ENCODE results near the gene STX5. TPM values are rescaled to one million over a fixed set of nuclear protein-coding genes. Genes with fewer than 3 reads are reported as not detected.
"Not testable (repeated sequence)": the region's sequence is repeated elsewhere in the genome, so short reads cannot be mapped to it uniquely, and the experiment has no call there.

The STX5 gene
- total RNA-seq, 2 experiments from 2014 or later = 34.1 to 41.0 TPM

- peak overlapping the region; percentile 95 for H3K4me3 Mint-ChIP-seq
- DNase-seq = no peak
- peak overlapping the region; percentile 97 for H3K27ac Mint-ChIP-seq
- CTCF ChIA-PET = interaction anchor here (0.5 to 9.0 kb wide), 6 partner anchors 9 to 448 kb away, joined by 3 to 170 read pairs (median 4); partner anchors contain the start of genes BSCL2, GNG3, POLR2G and TAF6L
- no peaks in the 10 kb centered on the region for H3K9me3 Mint-ChIP-seq
- H3K27me3 Mint-ChIP-seq = no peaks in the 10 kb centered on the region
- peaks cover 50% of the 10 kb centered on the region for H3K36me3 Mint-ChIP-seq (ENCODE audit: low read depth)
- POLR2A ChIA-PET = interaction anchor here (0.7 to 1.4 kb wide), 2 partner anchors 30 to 52 kb away, joined by 3 to 5 read pairs; no protein-coding TSS in a partner anchor
- peaks cover 52% of the 10 kb centered on the region for H3K4me1 Mint-ChIP-seq
Measured at GRCh38 chr11:62788991-62789390, 42.9 kb downstream of the STX5 start.

DNA sequence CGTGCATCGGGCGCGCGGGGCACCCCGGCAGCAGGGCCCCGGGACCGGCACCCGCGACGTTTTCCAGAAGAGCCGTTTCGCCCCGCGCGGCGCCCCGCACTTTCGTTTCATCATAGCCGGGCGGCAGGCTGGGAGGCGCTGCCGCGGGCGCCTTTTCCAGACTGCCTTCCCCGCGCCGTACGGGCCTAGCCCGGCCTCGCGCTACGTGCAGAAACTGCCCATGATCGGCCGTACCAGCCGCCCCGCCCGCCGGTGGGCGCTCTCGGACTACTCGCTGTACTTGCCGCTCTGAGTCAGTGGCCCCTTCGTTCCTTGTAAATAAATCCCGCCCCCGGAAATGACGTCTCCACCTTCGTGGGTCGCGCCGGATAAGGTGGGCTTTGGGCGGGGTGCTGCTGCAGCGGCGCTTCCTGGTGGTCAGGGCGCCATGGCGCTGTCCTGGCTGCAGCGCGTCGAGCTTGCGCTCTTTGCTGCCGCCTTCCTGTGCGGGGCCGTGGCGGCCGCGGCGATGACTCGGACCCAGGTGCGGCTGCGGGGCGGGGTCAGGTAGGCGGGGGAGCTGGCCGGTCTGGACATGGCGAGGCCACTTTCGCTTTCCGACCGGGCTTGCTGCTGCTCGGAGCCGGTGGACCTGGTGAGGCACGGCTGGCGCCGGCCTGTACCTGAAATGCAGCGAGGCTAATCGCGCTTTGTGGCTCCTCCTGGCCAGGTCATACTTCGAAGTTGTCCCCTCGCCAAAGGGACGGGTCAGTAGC is 44.7 kb downstream of the STX5 start, which contains the start of gene TMEM179B:
Gene TMEM179B (plus strand): TSS at position 398 of the 755 bp plus-strand sequence. CDS start 30 bp downstream, at position 428.
- POLR2A ChIA-PET = interaction anchor here (1.6 to 2.5 kb wide), 2 partner anchors 33 to 54 kb away, joined by 6 to 24 read pairs; partner anchors contain the start of gene ZBTB3
- H3K9me3 Mint-ChIP-seq = no peaks in the 10 kb centered on the region
- H3K27me3 Mint-ChIP-seq = no peaks in the 10 kb centered on the region
- peaks cover 46% of the 10 kb centered on the region for H3K36me3 Mint-ChIP-seq (ENCODE audit: low read depth)
- peak within 1 kb of the TSS; percentile 97 for H3K27ac Mint-ChIP-seq
- peak; percentile 99 for DNase-seq
- H3K4me3 Mint-ChIP-seq = peak within 1 kb of the TSS; percentile 95
- peaks cover 46% of the 10 kb centered on the region for H3K4me1 Mint-ChIP-seq
- CTCF ChIA-PET = interaction anchor here (0.6 to 9.0 kb wide), 62 partner anchors 9 to 952 kb away, joined by 3 to 170 read pairs (median 5); partner anchors contain the start of genes BSCL2, EEF1G, GANAB and GNG3

DNA sequence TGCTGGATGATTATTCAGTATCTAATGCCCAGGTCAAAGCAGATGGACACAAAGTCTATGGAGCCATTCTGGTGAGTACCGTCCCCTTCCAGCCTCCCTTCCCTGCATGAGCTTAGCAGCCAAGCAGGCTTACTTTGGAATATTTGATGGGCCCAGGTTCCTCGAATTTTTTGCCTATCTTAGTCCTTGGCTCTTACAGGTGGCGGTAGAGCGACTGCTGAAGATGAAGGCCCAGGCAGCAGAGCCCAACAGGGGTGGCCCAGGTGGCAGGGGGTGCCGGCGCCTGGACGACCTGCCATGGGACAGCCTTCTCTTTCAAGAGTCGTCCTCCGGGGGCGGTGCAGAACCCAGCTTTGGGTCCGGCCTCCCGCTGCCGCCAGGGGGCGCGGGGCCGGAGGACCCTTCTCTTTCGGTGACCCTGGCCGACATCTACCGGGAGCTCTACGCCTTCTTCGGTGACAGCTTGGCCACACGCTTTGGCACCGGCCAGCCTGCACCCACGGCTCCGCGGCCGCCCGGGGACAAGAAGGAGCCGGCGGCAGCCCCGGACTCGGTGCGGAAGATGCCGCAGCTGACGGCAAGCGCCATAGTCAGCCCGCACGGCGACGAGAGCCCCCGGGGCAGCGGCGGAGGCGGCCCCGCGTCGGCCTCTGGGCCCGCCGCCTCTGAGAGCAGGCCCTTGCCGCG is 45.4 kb downstream of the STX5 start:
- peaks cover 42% of the 10 kb centered on the region for H3K4me1 Mint-ChIP-seq
- H3K9me3 Mint-ChIP-seq = no peaks in the 10 kb centered on the region
- ChIA-PET POLR2A (interaction anchor here (0.6 to 2.5 kb wide), 4 partner anchors 33 to 195 kb away, joined by 3 to 24 read pairs (median 6); partner anchors contain the start of genes STX5, TUT1 and ZBTB3), CTCF (interaction anchor here (0.6 to 9.0 kb wide), 52 partner anchors 9 to 951 kb away, joined by 3 to 170 read pairs (median 6); partner anchors contain the start of genes BSCL2, GANAB, GNG3 and HNRNPUL2)
- H3K27me3 Mint-ChIP-seq = no peaks in the 10 kb centered on the region
- peak; percentile 87 for DNase-seq
- peak overlapping the region; percentile 78 for H3K4me3 Mint-ChIP-seq
- H3K36me3 Mint-ChIP-seq (ENCODE audit: low read depth) = peaks cover 43% of the 10 kb centered on the region
- H3K27ac Mint-ChIP-seq = peak overlapping the region; percentile 93

DNA sequence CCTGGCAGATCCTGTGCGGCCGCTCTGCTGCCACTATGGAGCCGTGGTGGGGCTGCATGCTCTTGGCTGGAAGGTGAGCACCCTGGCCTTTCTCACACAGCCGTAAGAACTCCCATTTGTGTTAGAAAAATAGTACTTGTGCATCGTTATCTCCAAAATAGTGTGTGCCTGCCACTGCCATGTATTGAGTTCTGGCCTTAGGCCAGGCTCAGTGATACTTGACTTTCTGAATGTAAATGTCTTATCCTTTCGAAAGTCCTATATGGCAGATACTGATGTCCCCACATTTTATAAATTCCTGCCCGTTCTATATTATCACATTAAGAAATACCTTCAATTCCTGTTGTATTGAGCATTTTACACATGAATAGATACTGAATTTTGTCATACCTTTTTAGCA is 49.1 kb downstream of the STX5 start:
- Mint-ChIP-seq H3K4me1 (peaks cover 11% of the 10 kb centered on the region), H3K27ac (no peak overlapping the region), H3K9me3 (no peaks in the 10 kb centered on the region), H3K36me3 (ENCODE audit: low read depth) (peaks cover 23% of the 10 kb centered on the region), H3K4me3 (no peak overlapping the region), H3K27me3 (no peaks in the 10 kb centered on the region)
- CTCF ChIA-PET = no interaction called here
- POLR2A ChIA-PET = no interaction called here
- DNase-seq = no peak

DNA sequence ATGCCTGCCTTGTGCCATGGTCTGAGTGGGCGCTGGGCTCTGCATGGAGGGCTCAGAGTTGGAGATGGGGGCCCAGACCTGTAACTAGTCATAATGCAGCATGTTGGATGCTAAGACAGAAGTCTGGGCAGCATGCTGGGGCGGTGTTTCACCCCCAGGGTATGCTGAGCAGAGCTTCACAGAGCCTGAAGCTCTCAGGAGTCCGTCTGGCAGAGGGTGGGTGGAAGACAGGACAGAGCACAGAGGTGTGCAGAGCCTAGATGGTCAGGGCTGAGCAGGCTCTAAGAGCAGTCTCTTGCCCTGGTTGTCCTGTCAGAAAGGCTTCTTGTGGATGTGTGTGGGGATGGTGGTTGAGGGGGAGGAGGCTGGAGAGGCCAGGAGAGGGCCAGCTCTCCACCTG is 53.4 kb downstream of the STX5 start:
- CTCF ChIA-PET = interaction anchor here (1.2 to 13.5 kb wide), 2 partner anchors 10 to 63 kb away, joined by 3 to 170 read pairs; partner anchors contain the start of genes TMEM179B and TMEM223
- no peaks in the 10 kb centered on the region for H3K9me3 Mint-ChIP-seq
- no peak overlapping the region for H3K27ac Mint-ChIP-seq
- H3K4me1 Mint-ChIP-seq = peaks cover 8% of the 10 kb centered on the region
- DNase-seq = no peak
- POLR2A ChIA-PET = interaction anchor here (0.6 kb wide), 1 partner anchor 41 kb away, joined by 3 read pairs; no protein-coding TSS in a partner anchor
- no peak overlapping the region for H3K4me3 Mint-ChIP-seq
- H3K36me3 Mint-ChIP-seq (ENCODE audit: low read depth) = peaks cover 31% of the 10 kb centered on the region
- no peaks in the 10 kb centered on the region for H3K27me3 Mint-ChIP-seq

- Mint-ChIP-seq H3K27ac (peak overlapping the region; percentile 61), H3K36me3 (ENCODE audit: low read depth) (peaks cover 25% of the 10 kb centered on the region), H3K4me3 (no peak overlapping the region), H3K27me3 (no peaks in the 10 kb centered on the region), H3K9me3 (no peaks in the 10 kb centered on the region), H3K4me1 (peaks cover 8% of the 10 kb centered on the region)
- POLR2A ChIA-PET = no interaction called here
- CTCF ChIA-PET = interaction anchor here (1.0 to 13.5 kb wide), 2 partner anchors 11 to 105 kb away, joined by 4 to 170 read pairs; partner anchors contain the start of genes LBHD1, TMEM179B and TMEM223
- DNase-seq = no peak
Measured at GRCh38 chr11:62777389-62777788, 54.5 kb downstream of the STX5 start.

DNA sequence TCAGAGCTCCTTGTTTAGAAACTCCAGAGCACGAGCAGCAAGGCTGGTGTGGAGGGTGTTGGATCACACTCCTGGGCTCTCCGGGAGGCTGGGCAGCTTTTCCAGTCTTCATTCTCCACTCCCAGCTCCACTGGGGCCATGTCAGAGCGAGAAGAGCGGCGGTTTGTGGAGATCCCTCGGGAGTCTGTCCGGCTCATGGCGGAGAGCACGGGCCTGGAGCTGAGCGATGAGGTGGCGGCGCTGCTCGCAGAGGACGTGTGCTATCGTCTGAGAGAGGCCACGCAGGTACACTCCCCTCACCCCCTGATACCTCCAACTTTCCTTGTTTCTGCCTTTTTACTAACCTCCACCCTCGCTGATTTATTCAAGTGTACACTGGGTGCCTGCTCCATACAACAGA is 56.2 kb downstream of the STX5 start:
- POLR2A ChIA-PET = no interaction called here
- H3K36me3 Mint-ChIP-seq (ENCODE audit: low read depth) = peaks cover 25% of the 10 kb centered on the region
- DNase-seq = no peak
- no peak overlapping the region for H3K4me3 Mint-ChIP-seq
- CTCF ChIA-PET = interaction anchor here (1.0 to 13.5 kb wide), 2 partner anchors 13 to 68 kb away, joined by 3 to 170 read pairs; partner anchors contain the start of genes BSCL2, GNG3, TMEM179B and TMEM223
- peaks cover 15% of the 10 kb centered on the region for H3K4me1 Mint-ChIP-seq
- no peaks in the 10 kb centered on the region for H3K27me3 Mint-ChIP-seq
- no peaks in the 10 kb centered on the region for H3K9me3 Mint-ChIP-seq
- H3K27ac Mint-ChIP-seq = no peak overlapping the region

DNA sequence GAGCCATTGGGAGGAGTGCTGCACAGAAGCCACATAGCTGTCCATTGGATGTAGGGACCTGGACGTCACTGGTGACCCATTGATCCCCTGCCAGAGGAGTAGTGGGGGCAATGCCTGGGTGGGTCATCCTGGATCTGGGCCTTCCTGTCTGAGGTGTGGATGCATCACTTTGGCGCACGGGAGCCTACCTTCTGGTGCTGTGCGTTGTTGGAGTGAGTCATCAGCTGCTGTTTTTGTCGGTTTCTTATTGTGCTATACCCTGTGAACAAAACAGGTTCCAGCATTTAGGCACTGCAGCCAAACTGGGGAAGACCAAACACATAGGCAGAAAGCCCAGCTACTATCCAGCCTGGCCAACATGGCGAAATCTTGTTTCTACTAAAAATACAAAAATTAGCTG is 57.4 kb downstream of the STX5 start:
- Mint-ChIP-seq H3K4me1 (peaks cover 27% of the 10 kb centered on the region), H3K4me3 (no peak overlapping the region), H3K27me3 (no peaks in the 10 kb centered on the region), H3K36me3 (ENCODE audit: low read depth) (peaks cover 27% of the 10 kb centered on the region), H3K9me3 (no peaks in the 10 kb centered on the region), H3K27ac (no peak overlapping the region)
- no peak for DNase-seq
- ChIA-PET POLR2A (no interaction called here), CTCF (interaction anchor here (0.7 to 13.5 kb wide), 3 partner anchors 14 to 119 kb away, joined by 3 to 170 read pairs (median 4); partner anchors contain the start of genes TMEM179B and TMEM223)

DNA sequence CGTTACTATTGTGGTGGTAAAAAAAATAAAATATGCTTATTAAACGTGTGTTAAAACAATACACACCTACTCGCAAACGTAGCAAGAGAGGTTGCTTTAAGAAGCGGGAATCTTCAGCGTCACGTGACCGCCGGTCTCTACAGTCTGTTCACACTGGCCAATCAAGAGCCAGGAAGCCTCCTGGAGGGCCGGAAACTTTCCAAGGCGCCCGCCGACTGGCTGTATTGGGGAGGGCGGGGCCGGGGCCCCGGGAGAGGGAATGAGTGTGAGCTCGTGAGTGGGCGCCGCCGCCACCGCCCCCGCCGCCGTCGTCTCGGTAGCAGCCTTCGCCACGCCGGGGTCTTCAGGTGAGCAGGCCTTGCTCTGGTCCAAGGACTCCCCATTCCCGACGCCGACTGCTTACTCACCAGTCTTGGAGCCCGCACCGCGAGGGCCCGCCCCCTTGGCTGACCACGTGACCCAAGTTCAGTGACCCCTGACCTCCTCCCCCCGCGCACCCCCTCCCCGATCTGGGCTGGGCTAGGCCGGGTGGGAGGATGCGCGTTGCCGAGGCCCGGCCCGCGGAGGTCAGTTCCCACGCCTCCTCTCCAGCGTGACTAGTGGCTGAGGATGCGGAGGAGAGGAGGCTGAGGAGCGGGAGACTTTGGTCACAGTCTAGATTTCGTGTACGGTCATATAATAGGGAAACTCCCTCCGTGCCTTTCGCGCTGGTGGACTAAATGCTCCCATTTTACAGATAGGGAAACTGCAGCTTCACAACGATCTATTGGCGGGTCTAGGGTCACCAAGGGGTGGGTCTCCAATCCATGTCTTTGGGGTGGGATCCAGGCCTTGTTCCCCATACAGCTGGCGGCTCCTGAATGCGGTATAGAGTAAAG is 60.5 kb downstream of the STX5 start, which contains the start of gene TAF6L:
Gene TAF6L (plus strand): TSS at position 253 of the 878 bp plus-strand sequence. CDS start 4,388 bp downstream, outside the sequence.
- H3K9me3 Mint-ChIP-seq = no peaks in the 10 kb centered on the region
- no peaks in the 10 kb centered on the region for H3K27me3 Mint-ChIP-seq
- H3K27ac Mint-ChIP-seq = peak within 1 kb of the TSS; percentile 93
- CTCF ChIA-PET = interaction anchor here (0.7 to 13.5 kb wide), 11 partner anchors 9 to 118 kb away, joined by 3 to 170 read pairs (median 3); partner anchors contain the start of genes INTS5, POLR2G, STX5 and TMEM179B
- peak; percentile 95 for DNase-seq
- H3K36me3 Mint-ChIP-seq (ENCODE audit: low read depth) = peaks cover 20% of the 10 kb centered on the region
- POLR2A ChIA-PET = interaction anchor here (1.0 to 1.2 kb wide), 3 partner anchors 18 to 110 kb away, joined by 3 to 4 read pairs (median 4); partner anchors contain the start of genes SLC3A2 and ZBTB3
- peaks cover 26% of the 10 kb centered on the region for H3K4me1 Mint-ChIP-seq
- peak within 1 kb of the TSS; percentile 79 for H3K4me3 Mint-ChIP-seq

GRCh38 chr11:62770778-62771143 is 61.1 kb downstream of the STX5 start:
- H3K4me3 Mint-ChIP-seq = peak overlapping the region; percentile 79
- no peaks in the 10 kb centered on the region for H3K27me3 Mint-ChIP-seq
- peaks cover 20% of the 10 kb centered on the region for H3K36me3 Mint-ChIP-seq (ENCODE audit: low read depth)
- CTCF ChIA-PET = interaction anchor here (0.9 to 13.5 kb wide), 7 partner anchors 9 to 118 kb away, joined by 3 to 170 read pairs (median 3); partner anchors contain the start of genes INTS5, POLR2G, STX5 and TMEM179B
- POLR2A ChIA-PET = interaction anchor here (1.0 to 1.2 kb wide), 2 partner anchors 17 to 110 kb away, joined by 3 to 4 read pairs; partner anchors contain the start of genes SLC3A2 and ZBTB3
- peaks cover 26% of the 10 kb centered on the region for H3K4me1 Mint-ChIP-seq
- peak overlapping the region; percentile 93 for H3K27ac Mint-ChIP-seq
- no peaks in the 10 kb centered on the region for H3K9me3 Mint-ChIP-seq
- DNase-seq = no peak

DNA sequence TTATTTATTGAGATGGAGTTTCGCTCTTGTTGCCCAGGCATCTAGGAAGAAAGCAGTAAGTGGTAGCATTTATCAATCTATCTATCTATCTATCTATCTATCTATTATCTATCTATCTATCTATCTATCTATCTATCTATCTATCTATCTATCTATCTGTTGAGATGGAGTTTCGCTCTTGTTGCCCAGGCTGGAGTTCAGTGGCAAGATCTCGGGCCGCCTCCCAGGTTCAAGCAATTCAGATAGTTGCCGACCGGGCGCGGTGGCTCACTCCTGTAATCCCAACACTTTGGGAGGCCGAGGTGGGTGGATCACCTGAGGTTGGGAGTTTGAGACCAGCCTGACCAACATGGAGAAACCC is 71.0 kb downstream of the STX5 start:
- Mint-ChIP-seq H3K27ac (peak overlapping the region; percentile 97), H3K4me3 (peak overlapping the region; percentile 98), H3K4me1 (peaks cover 19% of the 10 kb centered on the region), H3K36me3 (ENCODE audit: low read depth) (peaks cover 10% of the 10 kb centered on the region)
- H3K9me3 Mint-ChIP-seq, H3K27me3 Mint-ChIP-seq, DNase-seq: not testable (repeated sequence)
- ChIA-PET POLR2A (interaction anchor here (1.1 to 1.3 kb wide), 2 partner anchors 9 to 169 kb away, joined by 3 to 4 read pairs; partner anchors contain the start of gene TUT1), CTCF (interaction anchor here (0.7 to 5.1 kb wide), 5 partner anchors 11 to 120 kb away, joined by 3 to 34 read pairs (median 4); partner anchors contain the start of genes SLC3A2 and TMEM179B)

Data from activated CD4-positive, alpha-beta T cell treated with anti-CD3 and anti-CD28 coated beads, Interleukin-2, amount 10 ng/mL, durations not matched to agents 7 days and 5 days (primary cell).